Measurements from ENCODE around the gene RCVRN.

GRCh38 chr17:9890124-9890523 lies 14.9 kb downstream of the RCVRN start:
- no peak for TF ChIP-seq REST (IDR thresholded peaks at IDR 0.05; ENCODE audit: low read depth)
- no peak for TF ChIP-seq CEBPB (IDR thresholded peaks at IDR 0.05)
- TF ChIP-seq ZBTB7A (IDR thresholded peaks at IDR 0.05; ENCODE audit: low read depth) = no peak
- TF ChIP-seq MAX (IDR thresholded peaks at IDR 0.05) = no peak
- TF ChIP-seq FOXM1 (IDR thresholded peaks at IDR 0.05; ENCODE audit: borderline replicate concordance, low read depth) = no peak
- no peak for TF ChIP-seq EP300 (IDR thresholded peaks at IDR 0.05; ENCODE audit: borderline replicate concordance)

All from Ishikawa (cell line).